Measurements from ENCODE around the gene DNAJC13. TPM values are rescaled to one million over a fixed set of nuclear protein-coding genes. Genes with fewer than 3 reads are reported as not detected.
A peak's percentile ranks its signal among the peaks of the same experiment; 100 is the strongest.
"Not testable (repeated sequence)": the region's sequence is repeated elsewhere in the genome, so short reads cannot be mapped to it uniquely, and the experiment has no call there.

The DNAJC13 gene
- total RNA-seq (21.0 TPM), polyA plus RNA-seq (9.9 TPM)
- long read RNA-seq, donor 1 = 0 reads
- long read RNA-seq, donor 2, partial matches to known transcripts = 6 of 6 reads
- long read RNA-seq, donor 2, other reads (novel, unspliced or antisense) = 0 of 6 reads
- long read RNA-seq, donor 3, partial matches to known transcripts = 6 of 6 reads
- long read RNA-seq, donor 3, other reads (novel, unspliced or antisense) = 0 of 6 reads
- long read RNA-seq, donor 4 = 0 reads
- long read RNA-seq, donor 5, full-length matches to known transcripts = 2 of 18 reads
- long read RNA-seq, donor 5, partial matches to known transcripts = 16 of 18 reads
- long read RNA-seq, donor 5, other reads (novel, unspliced or antisense) = 0 of 18 reads
- long read RNA-seq, donor 6 = 0 reads
- long read RNA-seq, donor 7, partial matches to known transcripts = 10 of 10 reads
- long read RNA-seq, donor 7, other reads (novel, unspliced or antisense) = 0 of 10 reads
- long read RNA-seq, donor 8 = 0 reads
- long read RNA-seq, donor 9 = 0 reads
- long read RNA-seq, donor 10 = 0 reads

DNA sequence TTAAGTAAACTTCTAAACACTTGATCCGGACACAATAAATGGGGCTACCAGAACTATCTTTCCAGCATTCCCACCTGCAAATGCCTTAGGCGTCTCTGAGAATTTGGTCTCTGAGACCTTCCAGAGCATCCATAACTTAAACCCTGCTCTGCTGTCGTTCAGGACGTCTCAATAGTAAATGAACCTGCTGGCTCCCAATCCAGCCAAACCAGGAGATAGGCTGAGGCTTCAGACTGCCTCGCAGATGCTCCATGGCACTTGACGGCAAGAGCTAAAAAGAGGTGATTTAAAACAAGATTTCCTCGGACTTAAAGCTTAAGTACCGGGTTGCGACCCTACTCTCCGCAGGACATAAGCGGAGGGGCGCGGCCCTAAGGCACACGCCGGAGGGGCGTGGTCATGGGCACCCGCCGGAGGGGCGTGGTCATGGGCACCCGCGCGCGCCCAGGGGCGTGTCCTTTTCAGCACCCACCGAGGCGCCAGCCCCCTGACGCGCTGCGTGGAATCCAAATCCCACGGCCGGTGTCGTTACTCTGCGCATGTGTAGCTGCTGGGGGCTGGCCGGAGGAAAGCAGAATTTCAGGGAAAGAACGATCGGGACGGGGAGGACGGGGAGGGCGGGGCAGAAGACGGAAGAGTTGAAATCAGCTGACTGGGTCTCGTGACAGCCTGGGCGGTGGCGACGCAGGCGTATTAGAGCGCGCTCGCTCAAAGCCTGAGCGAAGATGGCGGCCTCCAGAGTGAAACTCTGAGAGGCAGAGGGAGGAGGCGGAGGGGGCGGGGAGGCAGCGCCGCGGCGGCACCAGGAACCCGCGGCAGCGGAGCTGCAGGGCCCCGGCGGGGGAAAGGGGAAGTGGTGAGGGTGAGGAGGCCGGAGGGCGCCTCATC lies at the start of gene DNAJC13:
TSS of gene DNAJC13 (plus strand) at position 696 of the 888 bp plus-strand sequence. CDS start 17,049 bp downstream, outside the sequence.
- Histone ChIP-seq H3K9me3 (ENCODE audit: control insufficient read depth in 2 of 2, insufficient read depth in 1 of 2, low read length in 1 of 2) (no peaks in the 10 kb centered on the region), H3K4me3 (ENCODE audit: low read length in 2 of 2) (peak within 1 kb of the TSS; percentile 85 to 98), H3K27me3 (ENCODE audit: control insufficient read depth in 2 of 2, insufficient read depth in 1 of 2, low read length in 1 of 2) (no peaks in the 10 kb centered on the region), H3K4me1 (ENCODE audit: control insufficient read depth in 2 of 2, insufficient read depth in 2 of 2, low read length in 2 of 2) (peaks cover 0 to 4% of the 10 kb centered on the region in 2 donors), H3K36me3 (ENCODE audit: control insufficient read depth in 2 of 2, insufficient read depth in 2 of 2, low read length in 1 of 2) (no peaks in the 10 kb centered on the region), H3K27ac (ENCODE audit: low read depth in 1 of 2, low read length in 1 of 2) (peak within 1 kb of the TSS; percentile 88 to 95)
- WGBS = 2% methylated on average over 63 of the region's 63 CpGs
- peak; percentile 83 to 97 (median 92) for DNase-seq (ENCODE audit: low read depth in 6 of 9, low spot score in 9 of 9)

DNA sequence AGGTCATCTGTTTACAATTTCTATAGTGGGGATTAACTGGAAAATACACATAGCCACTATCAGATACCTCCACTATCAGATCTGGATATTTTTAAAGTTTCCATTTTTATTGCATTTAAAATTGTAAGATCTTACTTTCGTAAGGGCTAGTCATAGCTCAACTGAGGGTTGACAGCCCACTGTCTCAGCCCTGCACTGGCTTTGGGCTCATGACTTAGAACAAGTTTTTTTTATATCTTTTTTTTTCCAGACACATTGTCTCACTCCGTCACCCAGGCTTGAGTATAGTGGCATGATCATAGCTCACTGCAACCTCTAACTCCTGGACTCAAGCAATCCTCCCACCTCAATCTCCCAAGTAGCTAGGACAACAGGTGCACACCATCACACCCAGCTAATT lies 48.8 kb upstream of the DNAJC13 start:
- no peaks in the 10 kb centered on the region for H3K36me3 ChIP-seq (ENCODE audit: control insufficient read depth in 2 of 2, insufficient read depth in 2 of 2, low read length in 1 of 2)
- no peak overlapping the region for H3K27ac ChIP-seq (ENCODE audit: low read depth in 1 of 2, low read length in 1 of 2)
- H3K27me3 ChIP-seq (ENCODE audit: control insufficient read depth in 2 of 2, insufficient read depth in 1 of 2, low read length in 1 of 2) = no peaks in the 10 kb centered on the region
- 97% methylated on average over 2 of the region's 2 CpGs for WGBS
- DNase-seq (ENCODE audit: low read depth in 6 of 9, low spot score in 9 of 9) = no peak
- no peaks in the 10 kb centered on the region for H3K9me3 ChIP-seq (ENCODE audit: control insufficient read depth in 2 of 2, insufficient read depth in 1 of 2, low read length in 1 of 2)
- no peak overlapping the region for H3K4me3 ChIP-seq (ENCODE audit: low read length in 2 of 2)
- no peaks in the 10 kb centered on the region for H3K4me1 ChIP-seq (ENCODE audit: control insufficient read depth in 2 of 2, insufficient read depth in 2 of 2, low read length in 2 of 2)

DNA sequence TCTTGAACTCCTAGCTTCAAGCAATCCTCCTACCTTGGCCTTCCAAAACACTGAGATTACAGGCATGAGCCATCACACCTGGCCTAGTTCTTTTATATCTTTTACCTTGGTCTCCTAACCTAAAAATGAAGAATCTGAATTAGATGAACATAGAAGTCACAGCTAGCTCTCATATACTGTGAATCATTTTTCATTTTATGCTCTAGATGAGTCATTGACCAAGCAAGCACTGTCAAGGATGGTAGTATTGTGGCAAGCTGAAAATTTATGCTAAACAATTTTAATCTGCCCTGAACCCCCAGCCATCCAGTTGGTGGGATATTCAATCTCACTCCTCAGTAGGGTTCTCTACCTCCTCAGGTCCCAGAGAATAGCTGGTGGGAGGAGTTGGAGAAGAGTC lies 48.3 kb upstream of the DNAJC13 start:
- H3K27ac ChIP-seq (ENCODE audit: low read depth in 1 of 2, low read length in 1 of 2) = no peak overlapping the region
- no peak overlapping the region for H3K4me3 ChIP-seq (ENCODE audit: low read length in 2 of 2)
- no peaks in the 10 kb centered on the region for H3K27me3 ChIP-seq (ENCODE audit: control insufficient read depth in 2 of 2, insufficient read depth in 1 of 2, low read length in 1 of 2)
- no peaks in the 10 kb centered on the region for H3K4me1 ChIP-seq (ENCODE audit: control insufficient read depth in 2 of 2, insufficient read depth in 2 of 2, low read length in 2 of 2)
- H3K36me3 ChIP-seq (ENCODE audit: control insufficient read depth in 2 of 2, insufficient read depth in 2 of 2, low read length in 1 of 2) = no peaks in the 10 kb centered on the region
- no peaks in the 10 kb centered on the region for H3K9me3 ChIP-seq (ENCODE audit: control insufficient read depth in 2 of 2, insufficient read depth in 1 of 2, low read length in 1 of 2)
- DNase-seq (ENCODE audit: low read depth in 6 of 9, low spot score in 9 of 9) = no peak

DNA sequence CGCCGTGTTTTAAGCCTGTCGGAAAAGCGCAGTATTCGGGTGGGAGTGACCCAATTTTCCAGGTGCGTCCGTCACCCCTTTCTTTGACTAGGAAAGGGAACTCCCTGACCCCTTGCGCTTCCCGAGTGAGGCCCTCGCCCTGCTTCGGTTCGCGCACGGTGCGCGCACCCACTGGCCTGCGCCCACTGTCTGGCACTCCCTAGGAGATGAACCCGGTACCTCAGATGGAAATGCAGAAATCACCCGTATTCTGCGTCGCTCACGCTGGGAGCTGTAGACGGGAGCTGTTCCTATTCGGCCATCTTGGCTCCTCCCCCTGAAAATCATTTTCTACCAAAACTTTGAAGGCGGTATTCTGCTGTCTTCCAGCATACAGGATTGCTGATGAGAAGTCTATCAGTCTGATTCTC lies 40.4 kb upstream of the DNAJC13 start:
- not testable (repeated sequence) for H3K4me1 ChIP-seq (ENCODE audit: control insufficient read depth in 2 of 2, insufficient read depth in 2 of 2, low read length in 2 of 2); H3K36me3 ChIP-seq (ENCODE audit: control insufficient read depth in 2 of 2, insufficient read depth in 2 of 2, low read length in 1 of 2); DNase-seq (ENCODE audit: low read depth in 6 of 9, low spot score in 9 of 9); H3K27ac ChIP-seq (ENCODE audit: low read depth in 1 of 2, low read length in 1 of 2); H3K4me3 ChIP-seq (ENCODE audit: low read length in 2 of 2); H3K27me3 ChIP-seq (ENCODE audit: control insufficient read depth in 2 of 2, insufficient read depth in 1 of 2, low read length in 1 of 2); H3K9me3 ChIP-seq (ENCODE audit: control insufficient read depth in 2 of 2, insufficient read depth in 1 of 2, low read length in 1 of 2)
- 93% methylated on average over 25 of the region's 25 CpGs for WGBS

DNA sequence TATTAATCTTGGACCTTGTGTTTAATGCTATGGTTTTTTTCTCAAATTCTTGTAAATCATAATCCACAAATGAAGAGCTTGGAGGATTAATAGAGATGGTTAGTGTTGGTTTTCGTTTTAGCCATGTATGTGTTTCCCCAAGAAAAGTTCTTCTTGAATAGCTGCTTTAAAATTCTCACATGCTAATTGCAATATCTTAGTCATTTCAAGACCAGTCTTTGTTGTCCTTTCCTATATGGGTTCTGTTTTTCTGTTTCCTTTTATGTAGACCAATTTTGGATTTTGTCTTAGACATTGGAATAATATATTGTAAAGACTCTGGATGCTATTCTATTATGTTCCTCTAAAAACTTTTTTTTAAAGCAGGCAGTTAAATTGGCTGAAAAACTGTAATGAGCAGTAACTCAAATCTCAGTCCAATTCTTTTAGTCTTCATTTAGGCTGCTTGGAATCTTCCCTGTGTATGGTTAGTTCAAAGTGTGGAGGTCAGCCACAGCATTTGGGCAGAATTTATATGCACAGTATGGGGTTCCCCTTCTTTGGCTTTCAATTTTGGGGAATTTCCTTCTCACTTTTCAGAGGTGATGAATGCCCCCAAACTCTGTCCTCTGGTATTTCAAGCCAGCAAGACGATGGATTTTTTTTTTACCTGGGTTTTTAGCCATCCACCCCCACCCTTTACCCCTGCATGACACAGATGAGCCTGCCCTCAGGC lies 39.1 kb upstream of the DNAJC13 start:
- H3K9me3 ChIP-seq (ENCODE audit: control insufficient read depth in 2 of 2, insufficient read depth in 1 of 2, low read length in 1 of 2) = peaks cover 0 to 7% of the 10 kb centered on the region in 2 donors
- H3K36me3 ChIP-seq (ENCODE audit: control insufficient read depth in 2 of 2, insufficient read depth in 2 of 2, low read length in 1 of 2) = no peaks in the 10 kb centered on the region
- H3K27me3 ChIP-seq (ENCODE audit: control insufficient read depth in 2 of 2, insufficient read depth in 1 of 2, low read length in 1 of 2) = no peaks in the 10 kb centered on the region
- WGBS = 86% methylated on average over 2 of the region's 2 CpGs
- no peak overlapping the region for H3K27ac ChIP-seq (ENCODE audit: low read depth in 1 of 2, low read length in 1 of 2)
- H3K4me1 ChIP-seq (ENCODE audit: control insufficient read depth in 2 of 2, insufficient read depth in 2 of 2, low read length in 2 of 2) = no peaks in the 10 kb centered on the region
- no peak overlapping the region for H3K4me3 ChIP-seq (ENCODE audit: low read length in 2 of 2)
- no peak for DNase-seq (ENCODE audit: low read depth in 6 of 9, low spot score in 9 of 9)

DNA sequence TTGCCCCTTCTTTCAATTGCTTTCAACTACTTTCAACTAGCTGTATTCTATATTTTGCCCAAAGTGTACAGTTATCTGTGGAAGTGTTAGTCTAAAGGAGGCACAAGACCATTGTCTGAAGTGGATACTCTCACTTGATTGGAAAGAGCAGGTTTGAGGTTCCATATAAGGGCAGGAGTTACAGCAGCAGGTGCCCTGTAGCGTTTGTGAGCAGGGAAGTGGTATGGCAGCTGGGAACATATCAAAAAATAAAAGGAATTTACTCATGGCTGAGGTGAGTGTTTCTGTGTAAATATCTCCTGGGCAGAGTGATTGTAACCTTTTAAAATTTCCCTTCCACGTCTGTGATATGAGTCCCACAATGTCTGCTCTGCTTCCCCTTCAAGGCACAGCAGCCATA lies 38.5 kb upstream of the DNAJC13 start:
- Histone ChIP-seq H3K9me3 (ENCODE audit: control insufficient read depth in 2 of 2, insufficient read depth in 1 of 2, low read length in 1 of 2) (peaks cover 0 to 12% of the 10 kb centered on the region in 2 donors), H3K4me1 (ENCODE audit: control insufficient read depth in 2 of 2, insufficient read depth in 2 of 2, low read length in 2 of 2) (no peaks in the 10 kb centered on the region), H3K27me3 (ENCODE audit: control insufficient read depth in 2 of 2, insufficient read depth in 1 of 2, low read length in 1 of 2) (no peaks in the 10 kb centered on the region), H3K27ac (ENCODE audit: low read depth in 1 of 2, low read length in 1 of 2) (no peak overlapping the region), H3K4me3 (ENCODE audit: low read length in 2 of 2) (no peak overlapping the region), H3K36me3 (ENCODE audit: control insufficient read depth in 2 of 2, insufficient read depth in 2 of 2, low read length in 1 of 2) (no peaks in the 10 kb centered on the region)
- WGBS = 84% methylated on average over 2 of the region's 2 CpGs
- DNase-seq (ENCODE audit: low read depth in 6 of 9, low spot score in 9 of 9) = no peak

GRCh38 chr3:132380920-132381319 lies 36.4 kb upstream of the DNAJC13 start:
- Histone ChIP-seq H3K36me3 (ENCODE audit: control insufficient read depth in 2 of 2, insufficient read depth in 2 of 2, low read length in 1 of 2) (no peaks in the 10 kb centered on the region), H3K27ac (ENCODE audit: low read depth in 1 of 2, low read length in 1 of 2) (no peak overlapping the region), H3K4me3 (ENCODE audit: low read length in 2 of 2) (no peak overlapping the region), H3K4me1 (ENCODE audit: control insufficient read depth in 2 of 2, insufficient read depth in 2 of 2, low read length in 2 of 2) (no peaks in the 10 kb centered on the region), H3K9me3 (ENCODE audit: control insufficient read depth in 2 of 2, insufficient read depth in 1 of 2, low read length in 1 of 2) (peaks cover 0 to 12% of the 10 kb centered on the region in 2 donors), H3K27me3 (ENCODE audit: control insufficient read depth in 2 of 2, insufficient read depth in 1 of 2, low read length in 1 of 2) (no peaks in the 10 kb centered on the region)
- WGBS = 94% methylated on average over 1 of the region's 1 CpG
- no peak for DNase-seq (ENCODE audit: low read depth in 6 of 9, low spot score in 9 of 9)

- H3K27ac ChIP-seq (ENCODE audit: low read depth in 1 of 2, low read length in 1 of 2) = no peak overlapping the region
- no peaks in the 10 kb centered on the region for H3K36me3 ChIP-seq (ENCODE audit: control insufficient read depth in 2 of 2, insufficient read depth in 2 of 2, low read length in 1 of 2)
- H3K9me3 ChIP-seq (ENCODE audit: control insufficient read depth in 2 of 2, insufficient read depth in 1 of 2, low read length in 1 of 2) = peaks cover 0 to 12% of the 10 kb centered on the region in 2 donors
- H3K4me1 ChIP-seq (ENCODE audit: control insufficient read depth in 2 of 2, insufficient read depth in 2 of 2, low read length in 2 of 2) = no peaks in the 10 kb centered on the region
- WGBS = 90% methylated on average over 14 of the region's 14 CpGs
- no peaks in the 10 kb centered on the region for H3K27me3 ChIP-seq (ENCODE audit: control insufficient read depth in 2 of 2, insufficient read depth in 1 of 2, low read length in 1 of 2)
- H3K4me3 ChIP-seq (ENCODE audit: low read length in 2 of 2) = no peak overlapping the region
- DNase-seq (ENCODE audit: low read depth in 6 of 9, low spot score in 9 of 9) = no peak
Observed at GRCh38 chr3:132381348-132381944, 35.9 kb upstream of the DNAJC13 start.
